ENCODE measurements around the gene ADK.

DNA sequence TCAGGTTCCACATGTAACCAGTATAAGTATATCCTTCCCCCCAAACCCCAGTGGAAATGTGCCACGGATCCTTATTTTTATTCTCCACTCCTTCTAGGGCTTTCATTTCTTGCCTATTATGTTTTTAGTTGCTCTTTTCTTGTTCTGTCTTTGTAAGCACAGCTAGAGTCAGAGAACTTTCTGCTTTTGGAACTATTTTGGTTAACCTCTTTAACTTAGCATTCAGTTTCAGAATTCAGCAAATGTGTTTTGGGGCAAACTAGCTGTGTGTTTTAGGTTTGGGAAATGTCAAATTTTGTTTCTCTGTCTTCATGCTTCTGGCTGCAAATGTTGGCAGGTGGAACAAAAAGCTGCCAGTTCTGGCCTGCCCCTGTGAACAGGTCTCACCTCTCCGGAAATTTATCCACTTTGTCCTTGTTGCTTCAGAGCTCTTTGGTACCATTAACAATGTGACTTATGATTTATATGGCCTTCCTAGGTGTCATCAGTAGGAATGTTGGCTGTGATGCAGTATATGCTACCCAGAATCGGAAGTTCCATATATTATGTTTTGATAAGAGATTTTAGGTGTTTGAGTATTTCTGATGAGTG lies 156.1 kb downstream of the ADK start:
- TF ChIP-seq CTCF (IDR thresholded peaks at IDR 0.05), result no peak
- no peak for TF ChIP-seq POLR2A (IDR thresholded peaks at IDR 0.05)

Data from heart left ventricle (tissue), 13 donors.